CD4-positive, alpha-beta T cell treated with Interleukin-4 for 1 hour (primary cell): Measurements from ENCODE around the gene TFDP2.
"Not testable (repeated sequence)": the region's sequence is repeated elsewhere in the genome, so short reads cannot be mapped to it uniquely, and the experiment has no call there.

Source experiments
- DNase-seq, 2 donors: peaks; one replicate each; pipeline ENCODE4 v3.0.0-alpha.2; 2020 to 2022

Gene TFDP2

GRCh38 chr3:141959589-141960554, 189.5 kb downstream of the TFDP2 start:
- DNase-seq = no peak

GRCh38 chr3:141955175-141955574, 194.2 kb downstream of the TFDP2 start:
- DNase-seq = no peak

- DNase-seq = no peak
Measured at GRCh38 chr3:141952611-141953010, 196.7 kb downstream of the TFDP2 start.

GRCh38 chr3:141950572-141951493, 198.5 kb downstream of the TFDP2 start:
- no peak for DNase-seq

- DNase-seq = no peak
Measured at GRCh38 chr3:141949972-141950371, 199.4 kb downstream of the TFDP2 start.

- DNase-seq = no peak
Measured at GRCh38 chr3:141949399-141949798, 199.9 kb downstream of the TFDP2 start.

GRCh38 chr3:141945726-141946485, 203.4 kb downstream of the TFDP2 start:
- no peak for DNase-seq

GRCh38 chr3:141942006-141942405, 207.3 kb downstream of the TFDP2 start:
- DNase-seq = no peak

- no peak for DNase-seq
Measured at GRCh38 chr3:141941093-141941492, 208.3 kb downstream of the TFDP2 start.

- no peak for DNase-seq
Measured at GRCh38 chr3:141940194-141940776, 209.1 kb downstream of the TFDP2 start.

- no peak for DNase-seq
Measured at GRCh38 chr3:141939759-141940158, 209.6 kb downstream of the TFDP2 start.

GRCh38 chr3:141938011-141938500, 211.3 kb downstream of the TFDP2 start:
- DNase-seq = no peak

GRCh38 chr3:141934354-141934753, 215.0 kb downstream of the TFDP2 start:
- no peak for DNase-seq

- DNase-seq = no peak
Measured at GRCh38 chr3:141933421-141934300, 215.7 kb downstream of the TFDP2 start.

- DNase-seq = no peak
Measured at GRCh38 chr3:141930801-141931200, 218.5 kb downstream of the TFDP2 start.

- DNase-seq = no peak
Measured at GRCh38 chr3:141929341-141929995, 219.9 kb downstream of the TFDP2 start.

GRCh38 chr3:141928631-141929270, 220.6 kb downstream of the TFDP2 start:
- DNase-seq = no peak

- DNase-seq = no peak
Measured at GRCh38 chr3:141926929-141927328, 222.4 kb downstream of the TFDP2 start.

- not testable (repeated sequence) for DNase-seq
Measured at GRCh38 chr3:141925677-141926076, 223.7 kb downstream of the TFDP2 start.

GRCh38 chr3:141921316-141921715, 228.0 kb downstream of the TFDP2 start:
- no peak for DNase-seq
